Endometrial microvascular endothelial cells (primary cell): ENCODE data around the gene ADPRHL1. TPM values are rescaled to one million over a fixed set of nuclear protein-coding genes. Genes with fewer than 3 reads are reported as not detected.
"Not testable (repeated sequence)": the region's sequence is repeated elsewhere in the genome, so short reads cannot be mapped to it uniquely, and the experiment has no call there.

Experiments
- in situ Hi-C: cut with HindIII; loops from 2 replicates; pipeline ENCODE4 v1.10.0; 2017; ENCODE audit warnings: low sequenced_read_pairs, low pct_unique_long_range_greater_than_20kb; ENCODE audit errors: inconsistent ontology term
- total RNA-seq: library from RNA; depleted of rRNA; stranded (reverse); fragments of >200 nt; gene quantifications from one replicate; pipeline ENCODE4 v1.2.3, GENCODE V29; 2015; ENCODE audit errors: inconsistent ontology term

ADPRHL1 gene
- total RNA-seq, 1 donor from 2014 or later: 17.5 TPM

DNA sequence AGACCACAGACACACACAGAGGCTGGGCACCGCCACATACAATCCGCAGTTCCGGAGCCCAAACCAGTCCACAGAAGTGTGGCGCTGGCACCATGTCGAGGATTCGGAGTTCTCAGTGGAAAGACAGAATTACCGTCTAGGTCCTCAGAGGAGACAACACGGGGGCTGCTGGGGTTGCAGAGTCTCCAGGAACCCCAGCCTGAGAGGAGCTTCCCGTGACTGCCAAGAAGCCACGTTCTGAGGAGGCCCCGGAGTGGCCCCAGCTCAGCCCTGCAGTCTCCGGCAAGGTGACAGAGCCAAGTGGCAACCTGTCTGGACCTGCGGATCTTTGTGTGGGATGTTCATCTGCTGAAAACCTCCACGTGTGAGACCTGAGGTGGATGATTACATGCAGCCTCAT, 7.3 kb upstream of the ADPRHL1 start:
- in situ Hi-C loops: no loop called here

DNA sequence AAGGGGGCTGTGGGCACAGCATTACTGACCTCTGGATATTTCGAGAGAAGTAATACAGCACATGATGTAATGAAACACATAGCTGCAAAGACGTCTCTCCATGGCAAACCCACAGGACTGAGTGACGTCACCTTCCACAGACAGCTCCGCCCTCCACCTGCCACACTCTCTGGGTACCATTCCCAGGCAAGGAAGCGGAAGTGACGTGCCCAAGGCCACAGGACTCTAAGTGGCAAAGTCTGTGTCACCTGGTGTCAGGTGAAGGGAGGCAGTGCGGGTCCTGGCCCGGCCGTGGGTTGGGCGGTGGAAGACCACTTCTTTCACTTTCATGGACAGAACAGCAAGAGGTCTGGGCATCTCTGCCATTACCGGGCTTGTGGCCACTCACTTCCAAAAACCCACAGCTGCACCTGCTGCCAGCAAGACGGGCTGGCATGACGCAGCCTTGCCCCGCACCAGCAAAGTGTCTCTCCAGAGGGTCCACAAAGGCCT, 6.8 kb upstream of the ADPRHL1 start:
- in situ Hi-C loops: no loop called here

DNA sequence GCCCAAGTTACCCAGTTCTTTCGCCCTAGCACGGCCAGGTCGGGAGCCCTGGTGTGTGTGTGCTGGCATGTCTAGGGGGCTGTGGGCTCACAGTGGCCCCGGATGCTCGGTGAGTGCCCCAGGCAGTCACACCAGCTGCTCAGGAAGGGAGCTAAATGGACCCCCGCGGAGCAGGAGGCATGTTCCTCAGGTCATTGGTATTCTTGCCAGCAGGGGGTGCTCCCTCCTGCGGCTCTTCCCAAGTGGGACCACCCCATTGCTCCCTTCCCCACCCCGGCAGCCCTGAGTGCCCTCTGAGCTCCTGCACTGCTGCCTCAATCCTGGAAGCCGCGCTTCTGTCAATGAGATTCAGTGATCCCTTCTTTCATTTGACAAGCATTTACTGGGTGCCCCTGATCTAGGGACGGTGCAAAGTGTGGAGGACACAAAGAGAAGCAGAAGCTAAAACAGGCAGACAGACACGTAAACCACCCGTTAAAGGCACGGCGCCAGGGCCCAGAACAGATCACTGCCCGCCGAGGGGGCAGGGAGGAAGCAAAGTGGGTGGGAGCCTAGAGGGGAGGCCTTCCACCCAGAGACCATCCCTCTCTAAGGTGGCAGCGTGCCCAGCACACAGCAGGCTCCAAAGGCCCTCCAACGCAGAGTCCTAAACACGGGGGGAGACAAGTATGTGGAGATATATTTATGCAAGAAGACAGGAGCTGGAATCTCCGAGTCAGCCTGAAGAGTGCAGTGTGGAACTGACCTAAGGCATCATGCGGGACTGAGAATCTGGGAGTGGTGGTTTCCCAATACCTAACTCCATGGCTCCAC, 5.2 kb upstream of the ADPRHL1 start:
- in situ Hi-C loops: no loop called here

DNA sequence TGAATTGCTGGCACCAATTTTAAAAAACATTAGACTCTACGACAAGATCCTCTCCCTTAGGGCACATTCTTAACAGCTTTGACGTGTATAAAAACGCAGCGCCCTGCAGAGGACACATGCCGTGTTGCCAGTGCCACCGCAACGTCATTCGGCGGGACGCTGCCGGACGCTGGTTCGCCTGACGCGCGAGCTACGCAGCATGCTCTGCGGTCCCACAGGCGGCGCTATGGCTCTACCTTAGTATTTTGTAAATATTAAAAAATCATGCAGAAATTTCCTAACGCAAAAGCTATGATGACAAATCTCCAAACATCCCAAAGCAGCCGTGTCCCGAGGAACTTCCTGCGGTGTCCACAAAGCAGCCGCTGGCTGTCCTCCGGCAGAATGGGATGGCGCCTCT, 4.2 kb upstream of the ADPRHL1 start:
- in situ Hi-C loops: no loop called here

DNA sequence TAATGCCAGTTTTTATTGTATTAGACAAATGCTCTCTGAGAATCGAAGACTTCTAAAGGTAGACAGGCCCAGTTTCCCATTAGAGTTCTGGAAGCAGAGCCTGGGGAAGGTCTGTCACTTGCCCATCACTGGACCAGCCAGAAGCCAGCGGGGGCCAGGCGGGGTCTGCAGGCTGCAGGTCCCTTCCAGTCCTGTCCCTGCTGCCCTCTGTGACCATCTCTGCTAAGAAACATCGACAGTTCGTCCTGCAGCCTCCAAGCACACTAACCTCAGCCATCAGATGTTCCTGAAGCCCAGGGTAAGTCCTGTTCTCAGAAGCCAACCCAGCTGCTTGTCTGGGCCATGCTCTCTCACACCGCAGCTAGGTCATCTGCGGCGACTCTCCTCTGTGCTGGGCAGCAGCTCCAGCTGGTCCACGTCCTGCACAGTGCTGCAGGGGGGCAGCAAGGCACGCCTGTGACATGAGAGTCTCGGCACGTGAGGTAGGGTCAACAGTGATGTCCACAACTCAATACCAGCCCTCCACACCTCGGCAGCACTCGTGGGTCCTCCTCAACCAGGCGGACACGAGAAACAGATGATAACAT, 2.9 kb upstream of the ADPRHL1 start:
- in situ Hi-C loops: no loop called here

DNA sequence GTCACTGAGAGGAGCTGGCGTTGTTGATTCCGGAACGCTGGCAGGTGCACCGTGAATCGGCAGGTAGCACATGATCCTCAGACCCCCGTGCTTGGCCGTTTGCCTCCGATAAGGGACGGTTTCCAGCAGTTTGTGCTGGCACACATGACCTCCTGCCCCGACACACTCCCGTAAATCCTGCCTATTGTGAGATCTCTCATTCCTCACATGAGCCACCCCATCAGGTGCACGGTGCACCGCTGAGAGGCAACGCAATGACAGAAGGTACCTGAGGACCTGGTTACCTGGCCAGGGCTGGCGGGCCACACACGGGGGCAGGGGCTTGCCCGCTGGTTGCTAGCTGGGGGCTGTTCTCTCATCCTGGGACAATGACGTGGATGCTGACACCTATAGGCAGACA, 2.1 kb upstream of the ADPRHL1 start:
- in situ Hi-C loops: no loop called here

DNA sequence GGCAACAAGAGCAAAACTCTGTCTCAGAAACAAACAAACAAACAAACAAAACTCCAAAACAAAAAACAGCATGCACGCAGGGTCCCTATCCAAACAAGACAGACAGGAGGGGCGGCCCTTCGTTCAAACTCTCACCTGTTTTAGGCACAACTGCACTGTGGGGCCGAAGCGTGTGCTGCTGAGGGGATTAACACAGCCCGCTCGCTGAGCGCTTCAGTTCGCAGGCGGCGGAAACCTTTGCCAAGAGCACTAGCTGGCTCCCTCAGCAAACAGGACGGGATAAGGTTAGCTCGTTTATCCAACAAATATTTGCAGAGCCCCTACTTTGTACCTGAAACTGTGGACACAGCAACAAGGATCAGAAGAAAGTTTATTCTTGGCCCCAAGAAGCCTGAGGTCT, 1.6 kb upstream of the ADPRHL1 start:
- in situ Hi-C loops: no loop called here

DNA sequence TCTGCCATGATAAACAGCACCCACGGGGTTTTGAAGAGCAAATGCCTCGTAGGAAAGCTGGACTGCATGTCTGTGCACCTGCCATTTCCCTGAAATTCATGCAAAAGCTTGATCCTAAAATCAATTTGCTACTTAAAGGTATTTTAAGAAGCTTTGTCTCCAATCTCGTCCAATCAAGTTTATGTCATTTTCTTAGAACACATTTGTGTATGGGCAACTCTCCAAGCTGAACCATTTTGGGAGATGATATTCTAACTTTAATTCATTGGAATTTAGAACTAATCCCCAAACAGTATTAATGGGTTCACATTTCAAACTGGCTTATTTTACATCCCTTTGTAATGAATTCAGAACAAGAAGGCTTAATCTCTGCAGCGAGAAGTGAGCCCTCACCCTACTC, 822 bp downstream of the ADPRHL1 start:
- in situ Hi-C loops: no loop called here

DNA sequence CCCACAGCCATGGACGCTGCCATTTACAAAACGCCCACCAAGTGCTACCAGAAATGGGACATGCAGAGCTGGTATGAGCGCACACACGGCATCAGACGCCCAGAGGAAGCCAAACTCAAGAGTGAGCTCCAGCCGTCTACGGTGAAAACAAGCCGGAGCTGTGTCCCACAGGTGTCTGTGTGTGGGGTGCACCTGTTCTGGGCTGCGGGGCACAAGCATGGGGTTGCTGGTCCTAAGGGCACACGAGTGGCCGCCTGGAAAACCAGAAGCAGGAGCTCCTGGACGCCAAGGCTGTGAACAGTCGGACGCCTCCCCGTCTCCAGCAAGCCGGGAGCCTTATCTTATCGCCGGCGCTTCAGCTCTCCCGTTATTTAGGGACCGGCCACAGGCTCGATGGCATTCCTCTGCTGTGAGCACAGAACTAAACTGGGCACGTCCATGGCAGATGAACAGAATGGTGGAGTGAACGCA, 1.3 kb downstream of the ADPRHL1 start:
- in situ Hi-C loops: no loop called here

DNA sequence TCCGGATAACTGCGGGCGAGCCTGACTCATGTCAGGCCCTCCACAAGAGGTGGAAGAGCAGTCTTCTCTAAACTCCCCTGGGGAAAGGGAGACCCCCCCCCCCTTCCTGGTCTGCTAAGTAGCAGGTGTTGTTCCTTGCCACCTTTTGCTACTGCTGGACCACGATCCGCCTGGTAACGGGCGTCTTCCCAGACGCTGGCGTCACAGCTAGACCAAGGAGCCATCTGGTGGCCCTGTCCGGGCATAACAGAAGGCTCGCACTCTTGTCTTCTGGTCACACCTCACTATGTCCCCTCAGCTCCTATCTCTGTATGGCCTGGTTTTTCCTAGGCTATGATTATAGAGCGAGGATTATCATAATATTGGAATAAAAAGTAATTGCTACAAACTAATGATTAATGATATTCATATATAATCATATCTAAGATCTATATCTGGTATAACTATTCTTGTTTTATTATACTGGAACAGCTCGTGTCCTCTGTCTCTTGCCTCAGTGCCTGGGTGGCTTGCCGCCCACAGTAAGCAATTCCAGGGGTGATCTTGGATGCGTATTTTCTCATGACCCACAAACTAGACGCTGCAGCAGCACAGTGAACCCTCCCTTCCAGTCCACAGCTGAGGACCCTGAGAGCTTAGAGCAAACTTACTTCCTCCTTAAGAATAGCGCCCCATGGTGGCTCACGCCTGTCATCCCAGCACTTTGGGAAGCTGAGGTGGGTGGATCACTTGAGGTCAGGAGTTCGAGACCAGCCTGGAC, 2.2 kb downstream of the ADPRHL1 start:
- in situ Hi-C loops: not testable (repeated sequence)

DNA sequence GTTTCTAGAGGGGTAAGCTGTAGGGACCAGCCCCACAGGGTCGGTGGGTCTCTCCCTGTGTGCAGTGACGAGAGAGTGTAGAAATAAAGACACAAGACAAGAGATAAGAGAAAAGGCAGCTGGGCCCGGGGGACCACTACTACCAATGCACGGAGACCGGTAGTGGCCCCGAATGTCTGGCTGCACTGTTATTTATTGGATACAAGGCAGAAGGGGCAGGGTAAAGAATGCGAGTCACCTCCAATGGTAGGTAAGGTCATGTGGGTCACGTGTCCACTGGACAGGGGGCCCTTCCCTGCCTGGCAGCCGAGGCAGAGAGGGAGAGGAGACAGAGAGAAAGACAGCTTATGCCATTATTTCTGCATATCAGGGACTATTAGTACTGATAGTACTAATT, 2.9 kb downstream of the ADPRHL1 start:
- in situ Hi-C loops: not testable (repeated sequence)

DNA sequence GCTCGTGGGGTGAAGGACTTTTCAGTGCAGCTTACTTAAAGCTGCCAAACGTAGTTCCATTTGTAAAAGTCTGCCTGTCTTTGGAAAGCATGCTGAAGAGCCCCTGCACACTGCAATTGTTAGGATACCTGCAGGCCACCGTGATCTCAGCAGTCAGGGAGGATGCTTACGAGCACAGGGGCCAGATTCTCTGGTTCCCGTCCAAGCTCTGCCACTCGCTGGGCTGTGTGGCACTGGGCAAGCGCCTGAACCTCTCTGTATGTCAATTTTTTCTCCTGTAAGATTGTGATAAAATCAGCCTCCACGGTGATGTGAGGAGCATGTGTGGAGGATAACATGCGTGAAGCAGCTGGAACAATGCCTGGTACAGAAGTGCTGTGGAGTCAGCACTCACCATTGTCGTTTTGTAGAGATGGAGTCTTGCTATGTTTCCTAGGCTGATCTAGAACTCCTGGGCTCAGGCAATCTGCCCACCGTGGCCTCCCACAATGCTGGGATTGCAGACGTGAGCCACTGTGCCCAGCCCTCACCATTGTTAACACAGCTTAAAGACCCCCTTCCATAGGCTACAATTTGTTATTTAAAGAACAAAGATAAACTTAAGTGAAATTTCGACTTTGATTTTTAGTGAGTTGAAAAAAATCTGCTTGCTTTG, 3.5 kb downstream of the ADPRHL1 start:
- in situ Hi-C loops: no loop called here

DNA sequence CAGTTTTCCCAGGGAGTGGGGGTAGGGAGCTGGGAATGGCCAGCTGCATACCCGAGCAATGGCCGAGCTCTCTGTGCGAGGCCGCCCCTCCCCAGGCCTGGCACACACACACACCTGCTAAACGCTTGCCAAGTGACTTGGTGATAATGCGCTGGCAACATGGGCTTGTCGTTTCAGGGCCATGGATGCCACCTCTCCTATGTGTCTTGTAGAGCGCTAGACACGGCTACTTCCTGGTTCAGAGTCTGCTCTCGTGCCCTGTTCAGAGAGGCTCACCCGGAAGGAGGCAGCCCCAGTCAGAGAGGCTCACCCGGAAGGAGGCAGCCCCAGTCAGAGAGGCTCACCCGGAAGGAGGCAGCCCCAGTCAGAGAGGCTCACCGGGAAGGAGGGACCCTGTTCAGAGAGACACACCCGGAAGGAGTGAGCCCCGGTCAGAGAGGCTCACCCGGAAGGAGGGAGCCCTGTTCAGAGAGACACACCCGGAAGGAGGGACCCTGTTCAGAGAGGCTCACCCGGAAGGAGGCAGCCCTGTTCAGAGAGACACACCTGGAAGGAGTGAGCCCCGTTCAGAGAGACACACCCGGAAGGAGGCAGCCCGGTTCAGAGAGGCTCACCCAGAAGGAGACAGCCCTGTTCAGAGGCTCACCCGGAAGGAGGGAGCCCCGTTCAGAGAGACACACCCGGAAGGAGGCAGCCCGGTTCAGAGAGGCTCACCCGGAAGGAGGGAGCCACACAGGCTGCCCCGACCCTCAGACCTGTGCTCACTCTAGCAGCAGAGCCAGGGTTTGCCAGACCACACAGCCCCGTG, 4.2 kb downstream of the ADPRHL1 start:
- in situ Hi-C loops: no loop called here

DNA sequence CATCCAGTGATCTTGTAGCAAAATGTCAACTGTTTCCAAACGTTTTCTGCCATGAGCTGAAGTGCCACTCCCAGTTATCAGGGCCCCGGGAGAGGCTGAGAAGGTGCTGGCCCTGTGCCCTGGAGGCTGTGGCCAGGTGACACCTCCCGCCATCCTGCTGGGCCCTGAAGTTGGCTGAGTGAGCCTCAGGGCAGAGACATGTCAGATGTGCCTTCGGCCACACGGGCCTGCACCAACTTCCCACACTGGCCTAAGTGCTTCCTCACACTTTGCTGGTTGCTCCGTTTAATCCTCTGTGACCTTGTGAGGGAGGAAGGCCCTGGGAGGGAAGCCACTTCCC, 4.8 kb downstream of the ADPRHL1 start:
- in situ Hi-C loops: no loop called here

DNA sequence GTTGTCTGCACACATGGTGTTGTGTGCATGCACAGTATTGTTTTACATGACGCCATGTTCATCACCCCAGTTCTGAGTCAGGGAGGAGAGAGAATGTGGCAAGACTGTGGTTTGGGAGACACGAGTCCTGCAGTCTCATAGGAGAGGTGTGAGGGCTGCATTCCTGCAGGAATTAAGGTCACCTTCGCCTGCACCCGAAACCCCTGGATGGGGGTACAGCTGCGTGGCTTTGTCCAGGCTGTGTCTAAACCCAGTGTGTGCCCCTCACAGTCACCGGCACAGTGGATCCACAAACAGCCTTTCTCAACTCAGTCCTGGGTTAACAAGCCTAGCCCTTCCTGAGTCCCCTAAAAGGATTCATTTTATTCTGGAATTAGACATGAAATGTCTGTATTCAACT, 5.7 kb downstream of the ADPRHL1 start:
- in situ Hi-C loops: no loop called here

DNA sequence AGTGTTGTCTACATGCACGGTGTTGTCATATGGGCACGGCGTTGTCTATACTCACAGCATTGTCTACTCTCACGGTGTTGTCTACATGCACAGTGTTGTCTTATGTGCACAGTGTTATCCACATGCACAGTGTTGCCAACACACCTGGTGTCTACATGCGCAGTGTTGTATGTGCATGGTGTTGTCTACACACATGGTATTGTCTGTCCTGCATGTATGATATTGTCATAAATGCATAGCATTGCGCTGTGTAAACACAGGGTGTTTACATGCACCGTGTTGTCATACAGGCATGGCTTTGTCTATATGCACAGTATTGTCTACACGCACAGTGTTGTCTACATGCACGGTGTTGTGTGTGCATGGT, 6.8 kb downstream of the ADPRHL1 start:
- in situ Hi-C loops: no loop called here

DNA sequence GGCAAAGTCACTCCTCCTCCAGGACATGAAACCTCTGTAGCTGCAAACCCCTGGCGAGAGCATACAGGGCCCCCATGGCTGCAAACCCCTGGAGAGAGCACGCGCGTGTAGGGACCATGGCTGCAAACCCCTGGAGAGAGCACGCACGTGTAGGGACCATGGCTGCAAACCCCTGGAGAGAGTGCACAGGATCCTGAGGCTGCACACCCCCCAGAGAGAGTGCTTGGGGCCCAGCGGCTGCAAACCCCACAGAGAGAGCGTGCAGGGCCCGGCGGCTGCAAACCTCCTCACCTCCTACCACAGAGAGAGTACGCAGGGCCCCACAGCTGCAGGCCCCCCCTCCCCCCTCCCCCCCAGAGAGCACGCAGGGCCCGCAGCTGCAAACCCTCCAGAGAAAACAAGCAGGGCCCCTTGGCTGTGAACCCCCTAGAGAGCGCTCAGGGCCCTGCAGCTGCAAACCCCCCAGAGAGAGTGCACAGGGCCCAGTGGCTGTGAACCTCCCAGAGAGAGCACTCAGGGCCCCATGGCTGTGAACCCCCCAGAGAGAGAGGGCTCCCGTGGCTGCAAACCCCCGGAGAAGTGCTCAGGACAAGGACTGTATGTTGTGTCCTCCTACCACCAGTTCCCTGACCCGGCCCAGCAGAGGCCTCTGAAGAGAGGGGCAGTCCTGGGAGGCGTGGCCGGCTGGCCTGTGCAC, 7.3 kb downstream of the ADPRHL1 start:
- in situ Hi-C loops: no loop called here

DNA sequence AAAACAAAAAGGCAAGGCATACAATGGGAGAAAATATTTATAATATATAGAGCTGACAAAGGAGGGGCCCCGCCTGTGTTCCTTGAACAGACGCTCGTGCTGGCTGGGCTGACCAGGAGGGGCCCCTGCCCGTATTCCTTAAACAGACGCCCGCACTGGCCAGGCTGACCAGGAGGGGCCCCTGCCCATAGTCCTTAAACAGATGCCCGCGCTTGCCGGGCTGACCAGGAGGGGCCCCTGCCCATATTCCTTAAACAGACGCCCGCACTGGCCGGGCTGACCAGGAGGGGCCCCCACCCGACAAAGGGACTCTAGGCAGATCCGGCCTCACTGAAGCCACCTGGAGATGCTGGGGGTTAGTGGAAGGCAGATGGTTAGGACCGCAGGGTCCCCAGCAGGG, 9.3 kb downstream of the ADPRHL1 start:
- in situ Hi-C loops: no loop called here
